Epithelial cell of esophagus (primary cell): Measurements from ENCODE around the gene HSF2BP.
"Not testable (repeated sequence)": the region's sequence is repeated elsewhere in the genome, so short reads cannot be mapped to it uniquely, and the experiment has no call there.

Experiments used
- DNase-seq: peaks from one replicate; pipeline ENCODE4 v3.0.0; 2010; ENCODE audit warnings: low read depth
- H3K4me3 ChIP-seq: 2 replicates; pipeline ENCODE4 v1.5.1; 2011; ENCODE audit warnings: mild to moderate bottlenecking, low read length, control low read depth

HSF2BP gene

DNA sequence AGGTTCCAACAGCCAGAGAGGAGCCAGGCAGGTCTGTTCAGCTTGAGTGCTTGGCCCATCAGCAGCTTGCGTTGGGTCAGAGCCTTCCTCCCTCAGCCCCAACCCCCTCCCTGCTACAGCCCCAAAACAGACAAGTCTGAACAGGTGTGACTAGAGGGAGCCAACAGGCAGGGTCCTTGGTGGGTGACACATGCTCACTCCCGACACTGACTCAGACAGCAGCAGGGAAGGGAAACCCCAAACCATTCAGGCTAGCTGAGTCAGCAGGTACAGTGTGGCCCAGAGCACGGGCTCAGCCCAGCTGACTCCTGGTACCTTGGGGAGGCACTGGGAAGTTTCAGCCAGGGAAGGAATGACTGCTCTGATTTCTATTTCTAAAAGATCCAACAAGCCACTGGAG, 148.6 kb downstream of the HSF2BP start:
- H3K4me3 ChIP-seq, DNase-seq: not testable (repeated sequence)

DNA sequence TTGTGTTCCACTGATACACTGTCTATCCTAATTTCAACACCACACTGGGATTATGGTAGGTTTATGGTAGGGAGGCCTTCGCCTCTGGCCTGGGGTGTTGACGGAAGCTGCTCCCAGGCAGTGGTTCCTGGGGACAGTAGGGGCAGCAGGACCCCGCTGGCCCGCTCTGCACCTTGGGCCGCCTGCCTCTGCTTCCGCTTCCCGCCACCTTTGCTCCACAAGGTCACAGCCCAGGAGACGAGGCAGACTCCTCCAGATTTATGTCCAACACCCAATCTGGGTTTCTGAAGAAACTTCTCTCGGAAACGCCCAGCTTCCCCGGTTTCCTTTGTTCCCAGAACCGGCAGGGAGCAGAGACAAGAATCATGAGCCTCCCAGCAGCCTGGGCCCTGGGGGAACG, 155.4 kb downstream of the HSF2BP start:
- H3K4me3 ChIP-seq, DNase-seq: not testable (repeated sequence)

DNA sequence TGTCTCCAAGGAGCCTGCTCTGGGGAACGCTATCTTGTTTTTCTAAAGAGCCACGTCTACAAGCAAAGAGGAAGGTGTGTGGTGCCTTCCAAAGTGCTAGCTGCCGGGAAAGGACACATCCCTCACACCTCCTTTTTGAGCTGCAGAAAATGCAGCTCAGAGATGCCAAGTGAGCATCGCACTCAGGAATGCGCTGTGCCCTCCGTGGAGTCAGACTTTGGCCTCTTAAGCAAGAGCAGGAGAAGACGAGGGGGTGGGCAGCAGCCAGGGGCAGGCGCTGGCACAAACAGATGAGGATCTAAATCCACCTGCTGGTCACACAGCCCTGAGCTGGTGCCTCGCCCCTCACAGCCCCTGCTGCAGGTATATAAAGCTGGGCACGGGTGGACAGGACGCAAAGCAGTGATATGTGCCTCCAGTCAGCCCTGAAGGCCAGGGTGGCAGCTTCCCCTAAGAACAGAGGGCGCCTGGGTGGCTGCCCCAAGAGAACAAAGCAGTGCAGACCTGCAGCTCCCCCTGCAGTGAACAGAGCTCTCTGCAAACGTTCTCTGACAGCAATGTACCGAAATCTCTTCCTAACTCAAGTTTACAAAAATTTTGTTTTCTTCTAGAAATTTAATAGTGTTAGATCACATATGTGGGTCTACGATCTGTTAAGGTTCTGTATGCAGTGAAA, 156.1 kb downstream of the HSF2BP start:
- DNase-seq, H3K4me3 ChIP-seq: not testable (repeated sequence)

DNA sequence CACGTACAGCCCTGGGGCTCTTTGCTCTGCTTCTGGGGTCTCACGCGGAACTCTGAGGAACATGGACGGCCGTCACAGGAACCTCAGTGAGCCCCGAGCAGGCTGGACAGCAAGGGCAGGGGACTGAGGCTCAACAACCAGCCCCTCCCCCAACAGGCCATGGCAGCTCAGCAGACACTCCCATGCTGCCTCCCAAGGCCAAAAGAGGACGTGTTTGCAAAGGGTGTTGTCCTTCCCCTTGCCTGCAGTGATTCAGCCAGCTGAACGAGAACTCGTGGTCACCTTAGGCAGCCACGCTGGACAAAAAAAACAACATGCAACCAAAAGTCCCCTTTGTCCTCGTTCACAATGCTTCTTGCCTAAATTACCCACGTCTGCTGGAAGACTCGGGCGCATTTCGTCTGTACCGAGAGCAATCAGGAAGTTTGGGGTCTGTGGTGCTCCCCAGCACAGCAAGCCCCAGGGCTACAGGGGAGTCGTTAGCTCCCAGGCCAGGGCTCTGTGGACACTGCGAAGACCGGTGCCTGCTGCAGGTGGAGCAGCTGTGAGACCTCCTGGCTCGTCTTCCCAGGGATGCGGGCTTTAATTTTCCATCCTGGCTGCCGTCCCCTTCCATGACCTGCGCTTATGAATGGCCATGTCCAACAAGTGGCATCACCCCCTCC, 156.7 kb downstream of the HSF2BP start:
- DNase-seq, H3K4me3 ChIP-seq: not testable (repeated sequence)

DNA sequence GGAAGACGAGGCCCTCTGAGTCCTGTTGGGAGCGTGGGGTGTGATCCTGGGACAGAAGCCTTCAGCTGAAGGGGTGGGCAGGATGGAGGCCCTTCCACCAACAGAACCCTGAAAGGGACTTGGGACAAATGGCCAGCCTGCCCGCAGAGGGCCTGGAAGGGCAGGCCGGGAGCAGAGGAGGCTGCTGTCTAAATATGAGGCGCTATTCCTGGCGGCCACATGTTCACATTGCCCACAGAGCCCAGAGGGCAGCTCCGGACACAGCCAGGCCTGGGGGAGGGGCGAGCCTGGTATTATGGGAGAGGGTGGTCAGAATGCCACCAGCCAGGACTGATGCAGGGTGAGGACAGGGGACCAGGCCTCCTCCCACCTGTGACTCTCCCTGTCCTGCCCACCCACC, 160.4 kb downstream of the HSF2BP start:
- DNase-seq, H3K4me3 ChIP-seq: not testable (repeated sequence)

DNA sequence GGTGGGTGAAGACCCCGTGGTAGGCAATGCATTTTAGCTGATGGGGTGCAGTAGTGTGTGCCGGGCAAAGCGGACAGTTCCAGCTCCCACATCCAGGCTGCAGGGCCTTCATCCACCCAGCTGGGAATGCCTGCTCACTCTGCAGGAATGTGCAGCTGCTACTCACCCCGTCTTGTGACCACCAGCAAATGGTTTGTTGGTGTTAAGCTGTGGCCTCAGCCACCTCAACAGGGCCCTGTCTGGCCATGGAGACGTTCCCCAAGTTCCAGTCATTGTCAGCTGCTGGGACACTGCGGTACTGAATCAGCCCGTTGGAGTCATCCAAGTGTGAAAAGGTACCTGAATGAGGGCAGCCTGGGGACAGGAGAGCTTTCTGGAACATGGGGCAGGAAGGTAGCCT, 161.2 kb downstream of the HSF2BP start:
- H3K4me3 ChIP-seq, DNase-seq: not testable (repeated sequence)

DNA sequence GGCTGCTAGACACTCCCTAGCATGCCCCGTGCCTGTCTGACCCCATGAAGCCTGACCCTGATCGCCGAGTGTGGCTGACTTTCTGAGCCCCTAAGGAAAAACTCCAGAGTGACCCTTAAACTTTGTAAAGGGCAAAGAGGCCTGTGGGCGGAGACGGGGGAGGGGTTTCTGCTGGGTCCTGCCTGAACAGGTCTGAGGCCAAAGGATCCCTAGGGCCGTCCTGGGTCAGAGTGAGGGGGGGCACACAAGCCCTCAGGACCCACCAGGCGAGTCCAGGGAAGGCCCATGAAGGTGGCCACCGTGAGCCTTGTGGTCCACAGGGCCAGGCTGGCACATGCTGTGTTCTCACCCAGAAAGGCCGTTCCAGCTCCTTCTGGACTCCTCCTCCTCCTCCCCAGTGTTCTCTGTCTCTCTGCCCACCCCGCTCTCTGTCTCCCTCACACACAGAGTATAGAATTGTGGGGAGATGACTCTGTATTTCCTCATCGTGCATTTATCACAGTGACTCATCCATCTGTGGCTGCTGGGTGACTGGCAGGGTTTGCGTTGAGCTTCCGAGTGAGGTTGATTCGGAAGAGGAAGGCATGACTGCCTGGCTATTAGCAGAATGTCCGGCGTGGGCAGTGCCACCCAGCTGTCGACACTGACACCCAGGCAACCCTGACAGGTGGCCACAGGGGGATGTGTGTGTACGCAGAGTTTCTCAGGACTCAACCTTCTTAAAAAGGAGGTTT, 164.8 kb downstream of the HSF2BP start:
- DNase-seq, H3K4me3 ChIP-seq: not testable (repeated sequence)

DNA sequence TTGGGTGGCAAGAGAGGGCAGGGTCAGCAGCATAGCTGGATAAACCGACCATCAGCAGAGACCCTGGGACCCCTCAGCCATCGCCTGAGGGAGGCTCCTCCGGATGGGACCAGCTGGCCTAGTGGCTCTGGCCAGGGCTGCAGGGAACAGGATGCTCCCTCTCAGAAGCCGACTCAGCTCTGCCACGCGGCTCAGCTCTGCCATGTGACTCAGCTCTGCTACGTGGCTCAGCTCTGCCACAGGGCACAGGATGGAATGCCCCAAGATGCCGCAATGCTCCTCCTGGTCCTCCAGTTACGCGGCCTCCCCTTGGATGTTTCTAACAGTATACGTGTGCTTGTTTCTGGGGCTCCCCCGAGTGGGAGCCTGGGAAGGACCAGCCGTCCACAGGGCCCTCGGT, 165.8 kb downstream of the HSF2BP start:
- DNase-seq, H3K4me3 ChIP-seq: not testable (repeated sequence)

DNA sequence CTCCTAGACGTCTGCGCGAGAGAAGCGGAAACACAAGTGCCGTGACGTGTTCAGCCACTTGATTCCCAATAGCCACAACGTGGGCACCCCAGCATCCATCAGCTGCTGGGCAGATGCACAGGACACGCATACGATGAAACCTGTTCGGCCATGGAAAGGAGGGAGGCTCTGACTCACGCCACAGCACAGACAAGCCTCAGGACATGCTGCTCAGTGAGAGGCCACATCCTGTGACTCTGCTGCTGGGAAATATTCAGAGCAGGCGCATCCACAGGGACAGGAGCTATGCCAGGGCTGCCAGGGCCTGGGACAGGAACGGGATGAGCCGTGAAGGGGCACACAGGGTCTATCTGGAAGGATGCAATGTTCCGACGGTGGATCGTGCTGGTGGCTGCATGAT, 171.1 kb downstream of the HSF2BP start:
- not testable (repeated sequence) for DNase-seq, H3K4me3 ChIP-seq

DNA sequence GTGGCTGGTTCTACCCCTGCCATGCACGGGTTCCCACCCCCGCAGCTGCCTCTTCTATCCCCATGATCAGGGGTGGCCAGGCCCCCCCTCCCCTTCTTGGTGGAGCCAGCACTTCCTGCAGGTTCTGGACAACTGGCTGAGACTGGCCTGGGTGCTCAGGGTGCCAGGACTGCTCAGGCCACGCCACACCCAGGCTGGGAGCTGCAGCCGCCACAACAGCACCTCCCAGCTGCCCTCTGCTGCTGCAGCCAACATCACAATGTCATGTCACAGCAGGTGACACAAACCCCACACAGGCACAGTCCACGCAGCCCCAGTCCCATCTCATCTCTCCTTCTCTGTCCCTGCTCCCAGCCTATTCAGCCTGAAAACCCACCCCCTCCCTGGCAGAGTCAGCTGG, 173.2 kb downstream of the HSF2BP start:
- not testable (repeated sequence) for H3K4me3 ChIP-seq, DNase-seq

DNA sequence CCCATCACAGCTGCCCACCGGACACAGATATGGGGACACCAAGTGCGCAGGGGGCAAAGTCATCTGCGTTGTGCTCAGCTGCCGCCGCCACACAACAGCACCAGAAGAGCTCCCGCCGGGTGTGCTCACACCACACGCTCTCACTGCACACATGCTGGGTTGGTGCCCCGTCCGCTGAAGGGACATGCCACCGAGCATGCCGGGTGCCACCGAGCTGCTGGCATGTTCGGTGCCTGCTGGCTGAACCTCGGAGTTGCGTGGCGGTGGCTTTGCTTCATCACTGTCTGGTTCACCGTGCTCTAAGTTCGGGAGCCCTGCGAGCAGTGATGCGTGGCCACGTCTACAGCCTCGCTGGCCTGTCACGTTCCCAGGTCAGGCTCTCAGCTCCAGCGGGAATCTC, 174.3 kb downstream of the HSF2BP start:
- DNase-seq, H3K4me3 ChIP-seq: not testable (repeated sequence)

DNA sequence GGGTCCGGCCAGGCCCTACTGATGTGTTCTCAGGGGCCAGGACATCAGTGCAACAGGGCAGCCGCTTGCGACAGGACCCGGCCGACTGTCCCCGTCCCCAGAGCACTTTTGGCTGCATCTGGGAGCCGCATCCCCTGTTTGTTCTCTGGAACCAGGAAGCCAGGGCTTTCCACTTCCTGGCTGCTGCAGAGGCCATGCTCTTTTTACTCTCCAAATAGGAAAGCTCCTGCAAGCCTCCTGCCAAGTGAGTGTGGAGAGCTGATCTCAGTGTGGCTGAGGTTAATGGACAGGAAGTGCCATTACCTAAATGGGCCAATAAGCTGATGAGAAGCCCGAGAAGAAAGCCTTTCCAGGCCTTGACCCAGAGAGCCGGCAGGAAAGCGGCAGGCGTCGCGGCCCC, 180.1 kb downstream of the HSF2BP start:
- DNase-seq, result not testable (repeated sequence)

More for the DNA sequence above, 180.1 kb downstream of the HSF2BP start:
- not testable (repeated sequence) for H3K4me3 ChIP-seq
